Islet of Langerhans (tissue), 1 donor: Measurements from ENCODE around the gene HSPG2.
"Not testable (repeated sequence)": the region's sequence is repeated elsewhere in the genome, so short reads cannot be mapped to it uniquely, and the experiment has no call there.

Experiments
- FAIRE-seq: peaks from one replicate; lab custom pipeline; 2011; peaks lifted over from hg19 to GRCh38; lab: Jason Lieb, UNC

The HSPG2 gene

GRCh38 chr1:21823980-21824702 lies 113.0 kb downstream of the HSPG2 start:
- FAIRE-seq = no peak

- FAIRE-seq = no peak
Measured at GRCh38 chr1:21823206-21823979, 113.7 kb downstream of the HSPG2 start.

- FAIRE-seq = no peak
Measured at GRCh38 chr1:21822349-21822748, 114.8 kb downstream of the HSPG2 start.

- FAIRE-seq = no peak
Measured at GRCh38 chr1:21821385-21822019, 115.6 kb downstream of the HSPG2 start.

GRCh38 chr1:21820597-21821232 lies 116.4 kb downstream of the HSPG2 start:
- no peak for FAIRE-seq

GRCh38 chr1:21818656-21819055 lies 118.5 kb downstream of the HSPG2 start:
- FAIRE-seq = no peak

GRCh38 chr1:21816602-21817302 lies 120.4 kb downstream of the HSPG2 start:
- no peak for FAIRE-seq

- FAIRE-seq = no peak
Measured at GRCh38 chr1:21815724-21816321, 121.3 kb downstream of the HSPG2 start.

- FAIRE-seq = no peak
Measured at GRCh38 chr1:21814981-21815582, 122.0 kb downstream of the HSPG2 start.

- FAIRE-seq = no peak
Measured at GRCh38 chr1:21814241-21814918, 122.7 kb downstream of the HSPG2 start.

- FAIRE-seq = no peak
Measured at GRCh38 chr1:21813542-21813941, 123.6 kb downstream of the HSPG2 start.

GRCh38 chr1:21811875-21812305 lies 125.2 kb downstream of the HSPG2 start, which contains the start of gene LDLRAD2:
Gene LDLRAD2 (plus strand): TSS chr1:21812265. CDS start chr1:21812452, 187 bp downstream.
- FAIRE-seq = no peak

GRCh38 chr1:21804536-21804935 lies 132.6 kb downstream of the HSPG2 start:
- no peak for FAIRE-seq

GRCh38 chr1:21801100-21801499 lies 136.0 kb downstream of the HSPG2 start:
- FAIRE-seq = no peak

- no peak for FAIRE-seq
Measured at GRCh38 chr1:21799730-21800129, 137.4 kb downstream of the HSPG2 start.

GRCh38 chr1:21795075-21795474 lies 142.0 kb downstream of the HSPG2 start:
- FAIRE-seq = no peak

- FAIRE-seq = no peak
Measured at GRCh38 chr1:21794656-21795055, 142.5 kb downstream of the HSPG2 start.

- FAIRE-seq = no peak
Measured at GRCh38 chr1:21793104-21793503, 144.0 kb downstream of the HSPG2 start.

GRCh38 chr1:21786640-21787039 lies 150.5 kb downstream of the HSPG2 start:
- no peak for FAIRE-seq

- FAIRE-seq = not testable (repeated sequence)
Measured at GRCh38 chr1:21785764-21786163, 151.3 kb downstream of the HSPG2 start.
